ENCODE measurements around the gene CHL1.

CHL1 gene

DNA sequence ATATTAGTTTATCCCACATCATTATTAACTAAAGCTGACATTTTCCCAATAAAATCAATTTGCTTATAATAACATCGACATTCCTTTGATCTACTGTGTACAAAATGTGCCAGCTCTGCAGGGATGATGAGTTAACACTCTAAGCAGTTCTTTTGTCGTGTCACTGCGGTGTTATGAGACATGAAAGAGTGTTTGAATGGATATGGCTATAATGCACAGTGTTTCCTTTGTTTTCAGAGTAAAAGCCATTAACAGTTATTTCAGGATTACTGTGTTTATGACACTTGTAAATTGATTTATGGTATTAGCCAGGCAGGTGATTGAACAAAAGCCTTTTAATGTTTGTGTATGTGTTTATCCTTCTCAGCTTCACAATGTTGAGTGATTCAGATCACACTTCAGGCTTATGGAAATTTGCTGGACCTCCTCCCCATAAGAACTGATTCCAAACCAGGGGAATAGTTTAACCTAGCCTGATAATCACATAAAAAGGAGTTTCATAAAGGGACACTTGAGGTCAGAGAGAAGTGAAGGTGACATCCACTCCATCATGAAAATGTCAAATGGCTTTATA is 115.7 kb downstream of the CHL1 start:
- DNase-seq, result no peak
- intact Hi-C loops (cut with DNase I), result no loop called here

DNA sequence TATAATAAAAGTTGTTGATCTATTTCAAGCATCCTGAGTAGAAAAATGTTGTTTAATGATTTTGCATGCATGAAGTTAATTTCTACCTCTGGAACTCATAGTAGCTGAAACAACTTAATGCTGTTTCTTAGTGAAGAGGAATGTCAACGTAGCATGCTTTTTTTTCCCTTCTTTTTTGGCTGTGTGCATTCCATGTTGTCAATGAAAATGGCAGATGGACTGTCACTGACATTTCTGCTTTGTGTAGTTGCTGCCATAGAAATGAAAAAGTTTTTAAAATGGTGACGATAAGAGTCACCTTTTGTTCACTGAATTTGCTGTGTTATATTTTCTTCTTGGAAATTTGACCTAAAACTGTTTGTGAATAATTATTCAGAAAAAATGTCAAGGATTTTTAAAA is 116.3 kb downstream of the CHL1 start:
- intact Hi-C loops (cut with DNase I), result no loop called here
- no peak for DNase-seq

DNA sequence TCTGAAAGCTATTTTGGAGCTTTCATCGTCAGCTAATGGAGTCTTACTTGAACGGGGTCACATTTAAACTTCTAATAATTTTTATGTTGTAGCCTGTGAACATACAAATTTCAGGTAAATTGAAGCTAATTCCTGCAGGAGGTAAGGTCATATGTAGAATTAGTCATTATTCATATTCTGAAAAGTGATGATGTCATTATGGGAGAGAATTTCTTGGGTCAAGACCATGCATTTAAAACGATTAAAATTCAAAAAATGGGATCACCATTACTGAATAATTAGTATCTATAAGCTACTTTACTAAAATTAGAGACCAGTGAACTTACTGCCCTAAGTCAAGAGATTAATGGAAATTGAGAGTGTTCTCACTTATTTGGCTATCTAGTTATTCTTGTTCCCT is 120.4 kb downstream of the CHL1 start:
- intact Hi-C loops (cut with DNase I), result no loop called here
- DNase-seq, result no peak

DNA sequence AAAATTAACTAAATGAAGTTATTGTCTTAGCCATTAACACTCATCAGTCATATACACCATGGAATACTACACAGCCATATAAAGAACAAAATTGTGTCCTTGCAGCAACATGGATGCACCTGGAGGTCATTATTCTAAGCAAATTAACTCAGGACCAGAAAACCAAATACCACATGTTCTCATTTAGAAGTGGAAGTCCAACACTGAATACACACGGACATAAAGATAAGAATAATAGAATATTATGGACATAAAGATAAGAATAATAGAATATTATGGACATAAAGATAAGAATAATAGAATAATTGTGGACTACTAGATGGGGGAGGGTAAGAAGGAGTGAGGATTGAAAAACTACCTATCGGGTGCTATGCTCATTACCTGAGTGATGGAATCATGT is 122.3 kb downstream of the CHL1 start:
- no peak for DNase-seq
- intact Hi-C loops (cut with DNase I), result no loop called here

DNA sequence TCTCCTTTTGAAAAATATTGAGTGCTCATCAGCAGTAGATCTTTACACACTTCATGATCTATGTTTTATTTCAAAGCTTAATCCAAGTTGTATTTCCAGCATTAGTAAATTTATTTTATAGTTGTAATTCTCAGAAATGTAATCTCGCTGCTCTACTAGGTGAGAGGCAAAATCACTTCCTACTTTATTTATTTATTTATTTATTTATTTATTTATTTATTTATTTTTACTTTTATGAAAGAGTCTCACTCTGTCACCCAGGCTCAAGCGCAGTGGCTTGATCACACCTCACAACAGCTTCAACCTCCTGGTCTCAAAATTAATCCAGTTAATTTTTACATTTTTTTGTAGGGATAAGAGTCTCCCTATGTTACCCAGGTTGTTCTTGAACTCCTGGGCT is 127.9 kb downstream of the CHL1 start:
- intact Hi-C loops (cut with DNase I), result no loop called here

DNA sequence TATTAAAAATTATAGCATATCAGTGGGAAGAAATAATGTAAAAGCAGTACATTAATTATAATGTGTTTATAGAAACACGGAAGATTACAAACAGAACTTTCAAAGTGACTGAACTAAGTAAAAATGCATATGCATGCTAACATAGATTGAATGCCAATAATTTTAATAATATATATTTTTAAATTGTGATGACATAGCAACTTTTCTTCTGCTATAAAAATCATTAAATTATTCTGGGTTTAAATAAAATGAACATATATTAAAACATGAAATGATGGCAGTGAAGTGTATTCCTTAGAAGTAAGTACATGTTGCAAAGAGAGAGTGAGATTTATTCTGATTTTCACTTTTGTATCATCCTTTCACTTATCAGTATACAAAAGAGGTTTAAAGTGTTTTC is 128.9 kb downstream of the CHL1 start:
- no peak for DNase-seq
- intact Hi-C loops (cut with DNase I), result no loop called here

More for the DNA sequence above, 127.9 kb downstream of the CHL1 start:
- no peak for DNase-seq

DNA sequence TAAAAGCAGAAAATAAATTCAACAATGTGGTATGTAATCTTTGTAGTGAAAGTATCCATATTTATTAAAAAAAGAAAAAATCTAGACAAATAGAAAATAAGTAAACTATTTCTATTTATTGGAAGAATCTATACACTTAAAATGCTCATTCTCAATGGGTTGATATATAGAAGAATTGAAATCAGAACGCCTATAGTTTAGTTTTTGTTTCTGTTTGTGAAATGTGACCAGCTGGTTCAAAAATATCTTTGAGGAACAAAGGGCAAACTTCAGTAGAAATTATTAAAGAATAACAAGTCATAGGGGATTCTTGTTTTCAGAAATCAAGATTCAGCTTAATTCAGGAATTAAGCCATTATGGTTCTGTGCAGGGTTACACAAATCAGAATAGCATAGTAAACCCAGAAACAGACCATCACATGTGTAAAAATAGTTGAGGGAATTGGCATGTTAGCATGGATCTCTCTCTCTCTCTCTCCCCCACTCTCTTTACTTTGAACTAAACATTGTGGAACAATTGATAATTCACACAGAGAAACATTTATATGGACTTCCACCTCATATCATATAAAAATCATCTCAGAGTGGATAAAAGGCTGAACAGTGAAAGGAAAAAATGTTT is 134.0 kb downstream of the CHL1 start:
- intact Hi-C loops (cut with DNase I), result no loop called here

DNA sequence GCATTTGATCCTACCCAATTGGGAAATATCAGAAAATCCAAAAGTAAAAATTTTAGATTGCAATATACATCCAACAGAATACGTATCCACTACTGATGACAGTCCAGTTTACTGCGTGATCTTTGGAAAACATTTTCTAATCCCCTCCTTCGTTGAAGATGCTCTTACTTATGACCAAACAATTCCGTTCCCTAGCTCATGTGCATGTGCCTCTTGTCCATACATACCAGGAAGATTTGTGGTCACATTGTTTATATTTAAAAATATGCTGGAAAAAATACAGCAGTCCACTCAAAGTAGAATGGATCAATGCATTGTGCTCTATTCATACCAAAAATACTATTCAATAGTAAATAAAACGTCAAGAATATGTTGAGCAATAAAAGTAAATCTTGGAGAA is 135.3 kb downstream of the CHL1 start:
- DNase-seq, result no peak
- intact Hi-C loops (cut with DNase I), result no loop called here

More for the DNA sequence above, 134.0 kb downstream of the CHL1 start:
- DNase-seq, result no peak

DNA sequence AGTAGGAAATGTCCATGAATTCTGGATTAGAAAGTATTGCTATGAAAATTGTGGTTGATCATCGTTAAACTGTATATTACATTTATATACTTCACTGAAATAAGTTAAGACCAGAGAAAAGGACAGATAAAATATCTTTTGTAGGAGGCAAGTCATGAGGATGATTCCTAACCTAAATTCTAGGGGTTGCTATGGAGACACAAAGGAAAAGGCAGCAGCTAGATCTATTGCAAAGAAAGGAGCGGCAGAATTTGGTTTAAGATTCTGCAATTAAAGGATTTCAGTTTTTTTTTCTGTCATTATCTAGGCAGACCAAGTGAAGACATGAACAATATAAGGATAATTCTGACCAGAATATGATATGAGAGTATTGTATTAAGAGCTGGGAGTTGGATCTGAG is 136.1 kb downstream of the CHL1 start:
- intact Hi-C loops (cut with DNase I), result no loop called here
- DNase-seq, result peak in 1 of 42 donors; percentile 8

DNA sequence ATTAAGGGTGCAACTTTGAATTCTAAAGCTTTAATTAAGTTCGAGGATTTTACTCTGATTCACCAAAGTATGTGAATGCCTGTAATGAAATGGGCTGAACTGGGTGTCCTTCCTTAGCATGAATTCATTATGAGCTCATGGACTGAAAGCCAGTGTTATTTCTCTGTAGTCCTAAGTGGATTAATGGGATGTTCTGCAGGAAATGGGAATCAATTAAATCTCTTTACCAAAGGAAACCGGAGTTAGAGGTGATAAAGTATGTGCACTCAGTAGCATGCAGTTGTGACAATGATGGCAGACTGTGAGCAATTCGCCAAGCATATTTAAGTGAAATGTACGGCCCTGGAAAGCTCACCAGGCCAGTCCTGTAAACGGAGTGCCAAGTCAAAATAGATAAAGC is 138.7 kb downstream of the CHL1 start:
- no peak for DNase-seq
- intact Hi-C loops (cut with DNase I), result no loop called here

DNA sequence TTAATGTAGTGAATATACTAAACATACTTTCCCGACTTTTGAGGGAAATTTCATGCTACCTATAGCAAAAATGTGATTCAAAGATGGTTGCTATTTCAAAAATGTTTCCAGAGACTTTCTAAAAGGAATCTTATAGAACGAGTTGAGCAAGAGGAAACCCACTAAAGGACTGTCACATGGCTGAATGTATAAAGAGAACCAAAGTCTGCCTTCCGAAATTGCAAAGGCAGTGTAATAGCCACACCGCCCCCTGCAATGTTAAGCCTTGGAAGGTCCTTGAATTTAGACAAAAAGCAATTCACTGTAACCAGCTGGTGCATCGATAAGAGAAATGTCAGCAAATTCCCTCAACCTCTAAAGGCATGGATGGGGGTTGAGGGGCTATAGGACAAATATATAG is 142.8 kb downstream of the CHL1 start:
- intact Hi-C loops (cut with DNase I), result no loop called here
- DNase-seq, result no peak

DNA sequence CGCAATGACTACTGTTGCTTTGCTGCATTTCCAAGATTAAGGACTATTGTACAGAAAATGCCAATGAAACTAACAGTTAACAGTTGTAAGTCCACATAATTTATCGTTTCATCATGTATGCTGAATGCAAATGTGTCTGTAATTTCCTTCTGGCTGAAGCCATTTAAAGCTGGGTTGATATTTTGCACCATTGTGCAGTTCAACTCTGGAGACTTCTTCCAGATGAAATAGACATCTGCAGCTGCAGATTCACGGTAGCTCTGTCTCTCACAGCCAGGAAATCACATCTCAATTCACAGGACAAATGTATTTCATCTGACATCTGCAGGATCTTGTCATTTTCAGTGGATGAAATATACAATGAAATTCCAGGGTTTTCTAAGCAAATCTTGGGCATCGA is 145.4 kb downstream of the CHL1 start:
- intact Hi-C loops (cut with DNase I), result no loop called here
- no peak for DNase-seq

DNA sequence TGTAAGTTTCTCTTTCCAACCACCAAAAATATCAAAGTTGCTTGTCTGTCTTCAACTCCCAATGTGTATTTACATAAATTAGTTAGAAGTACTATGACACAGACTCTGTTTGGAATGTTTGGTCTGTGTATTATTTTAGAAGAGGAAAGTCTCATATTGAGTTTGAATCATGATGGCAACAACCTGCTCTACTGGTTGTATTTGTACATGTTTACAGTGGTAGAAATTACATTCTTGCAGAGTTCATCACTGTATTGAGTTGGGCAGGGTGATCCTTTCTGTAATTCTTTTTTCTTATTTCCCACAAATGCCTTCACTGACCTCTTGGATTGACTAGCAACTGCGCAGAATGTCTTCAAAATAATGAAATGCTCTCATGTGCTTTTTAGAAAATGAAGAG is 149.6 kb downstream of the CHL1 start:
- intact Hi-C loops (cut with DNase I), result no loop called here
- DNase-seq, result no peak

DNA sequence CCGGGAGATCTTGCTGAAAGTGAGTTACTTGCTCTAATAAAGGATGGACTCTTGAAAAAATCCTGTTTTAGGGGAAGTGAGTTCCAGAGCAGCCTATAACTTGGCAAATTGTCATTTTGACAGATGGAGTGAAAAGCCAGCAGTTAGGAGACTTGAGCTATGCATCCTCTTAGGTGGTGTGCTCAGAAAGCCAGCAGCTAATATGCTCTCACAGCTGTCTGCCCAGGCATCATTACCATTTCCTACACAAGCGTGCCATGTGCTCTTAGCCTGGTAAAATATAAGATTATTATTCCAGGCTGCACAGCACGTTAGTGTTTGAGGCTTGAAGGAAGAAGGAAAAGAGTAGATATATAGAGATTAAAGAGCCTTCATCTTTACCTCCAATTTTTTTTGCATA is 151.0 kb downstream of the CHL1 start:
- intact Hi-C loops (cut with DNase I), result no loop called here
- no peak for DNase-seq

DNA sequence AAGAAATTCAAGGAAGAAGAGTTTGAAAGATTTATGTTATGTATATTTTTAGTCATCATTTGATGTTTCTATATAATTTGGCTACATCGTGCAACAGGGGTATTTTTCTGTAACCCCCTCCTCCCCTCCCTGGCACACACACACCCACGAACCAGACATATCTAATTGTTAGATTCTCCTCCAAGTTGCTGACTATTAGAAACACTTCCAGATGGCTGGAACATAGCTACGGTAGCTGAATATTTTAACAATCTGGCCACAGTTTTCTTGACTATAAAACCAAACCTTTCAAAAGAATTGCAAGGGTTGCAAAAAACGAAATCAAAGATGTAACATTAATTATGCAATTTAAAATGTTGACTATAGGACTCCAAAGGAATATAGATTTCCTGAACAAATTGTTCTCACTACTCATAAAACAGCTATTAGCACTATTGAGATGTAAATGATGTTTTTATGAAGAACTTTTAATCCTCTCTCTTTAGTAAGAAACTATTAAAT is 154.4 kb downstream of the CHL1 start:
- intact Hi-C loops (cut with DNase I), result no loop called here
- DNase-seq, result no peak

DNA sequence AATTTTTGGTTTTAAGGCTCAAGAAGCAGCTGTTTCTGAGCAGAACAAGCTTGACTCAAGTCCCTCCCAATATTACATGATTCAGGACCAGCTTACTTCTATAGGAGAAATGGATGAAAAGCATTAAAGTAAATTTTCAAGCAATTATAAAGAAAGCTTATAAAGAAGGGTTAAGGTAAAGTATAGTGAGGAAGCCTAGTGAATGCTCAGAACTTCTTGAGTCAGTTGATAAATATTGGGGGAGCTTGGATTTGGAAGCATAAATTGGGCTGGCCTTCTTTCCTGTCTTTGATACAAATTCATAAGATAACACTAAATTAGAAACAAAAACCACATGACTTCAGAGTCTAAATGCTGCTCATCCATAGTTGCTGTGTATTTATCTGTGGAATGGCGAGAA is 156.0 kb downstream of the CHL1 start:
- intact Hi-C loops (cut with DNase I), result no loop called here
- DNase-seq, result no peak

DNA sequence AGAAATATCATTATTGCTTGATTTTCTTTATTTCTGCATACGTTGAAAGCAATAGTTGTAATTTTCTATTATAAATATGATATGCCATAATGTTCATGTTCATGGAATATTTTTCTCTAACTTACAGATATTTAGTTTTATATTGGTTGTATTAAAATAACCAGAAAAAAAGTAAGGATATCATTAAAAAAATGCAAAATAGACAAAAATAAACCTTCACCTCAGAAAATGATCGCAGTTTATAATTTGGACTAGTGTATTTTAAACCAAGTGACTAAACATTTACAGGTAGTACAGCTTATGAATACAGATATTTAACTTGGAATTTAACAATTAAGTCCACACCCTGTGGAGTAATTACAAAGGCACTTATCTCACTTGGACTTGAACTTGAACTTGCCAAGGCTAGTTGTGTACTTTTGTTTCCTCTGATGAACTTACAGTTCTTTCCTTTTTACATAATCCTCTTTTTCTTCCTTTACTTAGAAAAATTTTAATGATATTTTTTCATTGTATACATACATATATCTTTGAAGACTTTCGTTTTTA is 156.7 kb downstream of the CHL1 start:
- no peak for DNase-seq
- intact Hi-C loops (cut with DNase I), result no loop called here

DNA sequence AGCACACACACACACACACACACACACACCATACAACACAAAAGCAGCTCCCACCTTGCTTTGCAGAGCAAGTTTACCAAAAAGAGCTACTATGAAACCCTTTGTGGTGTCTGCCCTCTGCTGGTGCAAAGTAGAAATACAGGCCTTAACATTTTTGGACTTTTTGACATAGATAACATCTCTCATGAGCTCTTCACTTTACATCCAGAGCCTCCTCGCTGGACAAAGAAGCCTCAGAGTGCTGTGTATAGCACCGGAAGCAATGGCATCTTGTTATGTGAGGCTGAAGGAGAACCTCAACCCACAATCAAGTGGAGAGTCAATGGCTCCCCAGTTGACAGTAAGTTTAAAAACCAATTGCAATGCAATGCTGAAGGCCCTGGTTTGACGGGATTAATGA is 157.9 kb downstream of the CHL1 start:
- DNase-seq, result peak in 30 of 42 donors; percentile 13 to 79 (median 47)
- intact Hi-C loops (cut with DNase I), result no loop called here

DNA sequence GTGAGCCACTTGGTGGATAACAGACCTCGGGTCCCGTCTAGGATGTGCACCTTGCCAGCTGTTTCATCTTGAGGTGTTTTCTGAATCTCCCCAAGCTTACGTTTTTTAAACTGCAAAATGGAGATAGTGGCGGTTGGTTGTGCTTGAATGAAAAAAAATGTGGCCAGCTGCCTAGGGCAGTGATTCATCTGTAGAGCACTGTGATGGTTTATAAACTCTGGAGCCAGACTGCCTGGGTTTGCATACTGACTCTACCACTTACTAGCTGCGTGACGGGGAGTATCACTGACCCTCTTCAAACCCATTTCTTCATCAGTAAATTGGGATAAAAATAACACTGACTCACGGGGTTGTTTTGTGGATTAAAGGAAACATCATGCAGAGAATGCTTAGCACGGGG is 159.1 kb downstream of the CHL1 start:
- peak in 2 of 42 donors; percentile 7 to 48 for DNase-seq
- intact Hi-C loops (cut with DNase I), result no loop called here

DNA sequence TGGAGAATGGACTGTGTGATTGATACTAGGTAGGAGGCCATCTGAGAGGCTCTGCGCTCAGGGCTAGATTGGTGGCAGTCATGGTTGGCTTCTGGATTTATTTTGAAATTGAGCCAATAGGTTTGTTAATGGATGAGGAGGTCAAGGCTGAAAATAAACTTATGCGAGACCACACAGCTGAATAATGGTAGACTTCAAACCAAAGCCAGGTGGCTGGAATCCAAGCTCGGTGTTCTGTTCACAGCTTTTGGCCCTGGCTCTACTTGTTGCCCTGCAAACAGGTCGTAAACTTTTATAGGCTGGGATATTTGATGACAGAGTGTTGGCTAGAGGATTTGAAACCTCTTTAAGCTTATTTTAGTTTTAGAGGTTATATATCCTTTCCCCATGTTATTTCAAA is 160.4 kb downstream of the CHL1 start:
- intact Hi-C loops (cut with DNase I), result no loop called here
- DNase-seq, result peak in 2 of 42 donors; percentile 9 to 28

DNA sequence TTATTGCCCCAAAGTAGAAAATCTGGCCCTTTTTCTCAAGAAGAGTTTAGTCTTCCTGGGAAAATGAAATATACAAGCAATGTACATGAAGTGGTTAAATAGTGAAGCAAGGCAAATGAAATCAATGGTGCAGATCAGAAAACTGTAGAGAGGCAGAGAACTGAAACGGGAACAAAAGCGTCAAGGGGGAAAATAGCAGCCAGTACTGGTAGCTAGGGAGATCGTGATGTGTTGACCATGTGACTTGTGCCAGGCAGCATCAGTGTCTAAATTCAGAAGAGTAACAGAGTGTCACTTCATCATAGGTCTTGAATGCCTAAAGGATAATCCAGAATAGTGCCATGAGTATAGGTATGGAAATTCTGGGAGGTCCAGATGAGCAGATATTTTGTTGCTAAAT is 163.1 kb downstream of the CHL1 start:
- no peak for DNase-seq
- intact Hi-C loops (cut with DNase I), result no loop called here
